GM12865 (cell line): ENCODE results near the gene PTCHD1.

Source experiments
- DNase-seq: peaks from one replicate; pipeline ENCODE4 v3.0.0; 2010; ENCODE audit warnings: low read depth
- H3K4me3 ChIP-seq: 2 replicates; pipeline ENCODE4 v1.5.1; 2011; ENCODE audit warnings: mild to moderate bottlenecking, low read depth, low read length, control low read depth
- TF ChIP-seq, protein P1 (sequence below): IDR thresholded peaks from 2 replicates; pipeline ENCODE4 v1.5.1; 2011; ENCODE audit warnings: low read length, control low read depth, low read depth, inconsistent platforms; ENCODE audit not compliant: insufficient read depth; ENCODE audit errors: missing control alignments

Gene PTCHD1

DNA sequence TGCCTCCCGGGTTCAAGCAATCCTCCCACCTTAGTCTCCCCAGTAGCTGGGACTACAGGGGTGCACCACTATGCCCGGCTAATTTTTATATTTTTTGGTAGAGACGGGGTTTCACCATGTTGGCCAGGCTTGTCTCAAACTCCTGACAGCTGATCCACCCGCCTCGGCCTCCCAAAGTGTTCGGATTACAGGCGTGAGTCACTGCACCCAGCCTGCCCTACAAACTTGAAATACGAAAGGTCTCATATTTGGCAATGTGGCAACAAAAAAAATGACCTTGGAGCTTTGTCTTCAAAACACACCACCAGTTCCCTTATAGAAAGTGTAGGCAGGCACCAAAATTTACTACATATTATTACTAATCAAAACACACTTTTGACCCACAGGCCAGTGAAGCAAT, 22.9 kb upstream of the PTCHD1 start:
- TF ChIP-seq, protein P1, sequence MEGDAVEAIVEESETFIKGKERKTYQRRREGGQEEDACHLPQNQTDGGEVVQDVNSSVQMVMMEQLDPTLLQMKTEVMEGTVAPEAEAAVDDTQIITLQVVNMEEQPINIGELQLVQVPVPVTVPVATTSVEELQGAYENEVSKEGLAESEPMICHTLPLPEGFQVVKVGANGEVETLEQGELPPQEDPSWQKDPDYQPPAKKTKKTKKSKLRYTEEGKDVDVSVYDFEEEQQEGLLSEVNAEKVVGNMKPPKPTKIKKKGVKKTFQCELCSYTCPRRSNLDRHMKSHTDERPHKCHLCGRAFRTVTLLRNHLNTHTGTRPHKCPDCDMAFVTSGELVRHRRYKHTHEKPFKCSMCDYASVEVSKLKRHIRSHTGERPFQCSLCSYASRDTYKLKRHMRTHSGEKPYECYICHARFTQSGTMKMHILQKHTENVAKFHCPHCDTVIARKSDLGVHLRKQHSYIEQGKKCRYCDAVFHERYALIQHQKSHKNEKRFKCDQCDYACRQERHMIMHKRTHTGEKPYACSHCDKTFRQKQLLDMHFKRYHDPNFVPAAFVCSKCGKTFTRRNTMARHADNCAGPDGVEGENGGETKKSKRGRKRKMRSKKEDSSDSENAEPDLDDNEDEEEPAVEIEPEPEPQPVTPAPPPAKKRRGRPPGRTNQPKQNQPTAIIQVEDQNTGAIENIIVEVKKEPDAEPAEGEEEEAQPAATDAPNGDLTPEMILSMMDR = no peak
- no peak for DNase-seq
- no peak overlapping the region for H3K4me3 ChIP-seq

DNA sequence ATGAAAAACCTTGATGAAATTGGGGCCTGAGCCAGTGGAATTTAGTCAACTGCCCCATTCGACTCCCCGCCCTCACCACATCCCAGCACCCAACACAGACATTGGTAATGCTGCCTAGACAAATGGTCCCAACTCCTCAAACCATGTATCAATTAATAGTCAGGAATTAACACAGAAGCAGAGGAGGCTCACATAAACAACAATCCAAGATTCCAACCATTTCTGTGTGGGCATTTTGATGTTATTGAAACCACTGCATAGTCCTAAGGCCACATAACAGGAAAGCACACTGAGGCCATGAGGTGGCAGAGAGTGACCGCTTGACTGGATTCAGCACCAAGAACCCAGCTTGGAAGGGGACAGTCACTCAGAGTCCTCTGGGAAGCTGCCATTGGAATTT, 22.5 kb upstream of the PTCHD1 start:
- DNase-seq = no peak
- no peak overlapping the region for H3K4me3 ChIP-seq
- TF ChIP-seq, protein P1 = no peak

DNA sequence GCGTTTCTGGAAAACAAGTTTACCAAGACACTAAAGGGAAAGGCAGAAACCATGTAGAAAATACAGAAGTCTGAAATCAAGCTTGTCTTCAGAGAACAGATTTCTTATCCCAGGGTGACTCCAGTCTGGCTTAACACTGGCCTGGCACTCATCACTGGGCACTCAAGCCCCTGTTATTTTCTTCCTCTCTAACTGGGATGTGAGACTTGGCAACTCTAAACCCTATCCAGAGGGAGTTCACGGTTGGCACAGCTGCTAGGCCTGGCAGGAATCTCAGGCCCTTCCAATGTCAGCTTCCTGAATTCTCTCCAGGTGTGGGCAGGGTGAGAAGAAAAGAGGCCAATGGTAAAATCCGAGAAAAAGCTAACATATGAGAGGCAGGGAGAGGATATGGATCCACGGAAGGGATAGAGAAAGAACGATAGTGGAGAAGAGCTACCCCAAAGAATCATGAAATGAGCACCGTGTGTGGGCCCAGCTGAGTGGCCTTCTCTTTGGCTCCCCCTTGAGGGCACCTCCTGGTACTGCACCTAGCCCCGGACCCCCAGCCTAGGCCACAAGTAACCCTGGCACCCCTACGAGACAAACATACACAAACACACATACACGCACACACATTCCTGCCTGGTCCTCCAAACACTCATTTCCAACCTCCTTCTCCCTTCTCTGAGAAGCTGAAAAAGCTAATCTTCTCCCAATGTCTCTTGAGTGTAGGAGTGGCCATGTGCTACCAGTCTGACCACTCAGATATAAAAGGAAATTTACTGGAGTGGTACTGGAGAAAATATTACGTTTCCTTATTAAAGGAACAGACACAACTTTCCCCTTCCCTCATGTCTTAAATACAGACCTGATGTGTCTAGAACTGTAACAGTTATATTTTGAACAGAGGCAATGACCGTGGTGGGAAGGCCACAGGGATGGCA, 16.6 kb upstream of the PTCHD1 start:
- peak; percentile 43 for DNase-seq
- TF ChIP-seq, protein P1 = peak; percentile 82
- H3K4me3 ChIP-seq = no peak overlapping the region

DNA sequence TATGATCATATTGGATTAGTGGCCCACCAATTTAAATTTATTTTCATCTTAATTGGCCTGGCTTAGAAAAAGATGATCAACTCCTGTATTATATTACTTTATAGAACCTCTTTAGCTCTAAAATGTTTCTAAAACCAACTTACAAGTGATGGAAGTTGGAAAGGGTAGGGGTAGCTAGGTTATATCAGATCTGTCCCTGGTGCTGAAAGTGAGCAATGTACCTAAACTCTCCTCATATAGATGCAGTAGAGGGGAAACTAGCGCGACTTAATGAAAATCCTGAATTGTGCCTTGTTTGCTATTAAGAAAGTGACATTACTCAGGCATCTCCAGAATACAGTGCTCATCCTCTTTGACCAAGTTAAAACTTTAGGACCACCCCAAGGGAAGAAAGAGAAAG, 7.5 kb upstream of the PTCHD1 start:
- TF ChIP-seq, protein P1 = no peak

DNA sequence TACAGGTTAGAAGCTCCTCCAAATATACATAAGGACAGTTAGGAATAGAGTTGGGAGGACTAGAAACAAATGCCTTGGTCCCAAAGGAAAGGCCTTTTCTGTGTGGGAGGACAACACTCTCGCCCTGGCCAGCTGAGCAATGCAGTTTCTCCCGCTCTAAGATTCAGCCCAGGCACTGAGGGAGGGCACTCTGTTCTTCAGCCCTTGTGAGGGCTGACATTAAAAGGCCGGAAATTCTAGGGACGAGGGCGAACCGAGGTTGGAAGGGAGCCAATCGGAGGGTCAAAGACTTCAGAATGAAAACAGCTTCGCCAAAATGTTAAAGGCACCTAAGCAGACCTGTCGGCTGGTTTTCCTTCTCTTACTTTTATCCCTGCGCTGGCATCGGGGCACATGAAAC, 2.9 kb upstream of the PTCHD1 start:
- H3K4me3 ChIP-seq = no peak overlapping the region
- TF ChIP-seq, protein P1 = no peak
- no peak for DNase-seq

More for the DNA sequence above, 7.5 kb upstream of the PTCHD1 start:
- DNase-seq = no peak
- H3K4me3 ChIP-seq = no peak overlapping the region

DNA sequence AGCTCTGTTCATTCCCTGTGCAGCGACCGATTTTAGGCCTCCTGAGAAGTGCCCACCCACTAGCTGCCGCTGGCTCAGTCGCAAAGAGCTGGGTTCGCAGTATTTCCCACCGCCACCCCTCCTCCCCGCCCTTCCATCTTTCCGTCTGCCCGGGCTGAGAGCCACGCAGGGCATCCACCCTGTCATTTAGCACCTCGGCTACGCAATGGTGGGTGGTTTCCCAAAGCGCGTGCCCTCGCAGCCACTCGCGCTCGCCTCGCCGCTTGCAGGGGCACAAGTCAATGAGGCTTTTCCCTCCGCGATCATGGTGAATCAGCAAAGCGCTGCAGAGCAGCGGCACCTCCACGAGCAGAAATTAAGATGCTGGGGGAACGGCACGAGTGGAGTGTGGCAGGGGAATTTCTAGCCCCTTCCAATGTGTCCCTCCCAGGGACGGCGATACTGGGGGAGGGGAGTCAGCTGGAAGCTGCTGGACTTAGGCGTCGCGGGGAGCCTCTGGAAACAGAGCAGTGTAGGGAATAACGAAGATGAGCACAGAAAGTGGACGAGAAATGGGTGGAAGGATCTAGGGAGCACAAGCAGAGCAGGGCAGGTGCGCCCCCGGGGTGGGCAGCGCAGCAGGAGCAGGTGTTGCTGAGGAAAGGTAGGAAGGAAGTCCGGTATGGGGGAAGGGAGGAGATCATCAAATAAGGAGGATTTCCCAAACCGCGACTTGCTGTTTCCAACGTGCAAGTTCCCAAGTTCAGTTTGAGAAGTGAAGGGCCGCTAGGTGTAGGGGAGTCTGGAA, 2.4 kb upstream of the PTCHD1 start:
- TF ChIP-seq, protein P1 = no peak
- no peak overlapping the region for H3K4me3 ChIP-seq
- DNase-seq = no peak
